Stomach (tissue), 4 donors: ENCODE results near the gene OR6Q1.

Experiments used
- CTCF ChIP-seq, 7 experiments: fragments of 450-650 bp in 4 of 7; fragments of 200-600 bp in 3 of 7; sonication (generic) in 3 of 7; IDR thresholded peaks; one replicate each; pipeline ENCODE4 v1.5.1; 2016 to 2019; ENCODE audit warnings: antibody characterized with exemption in 7 of 7, control low read depth in 2 of 7, mild to moderate bottlenecking in 1 of 7
- POLR2A ChIP-seq, 4 donors: fragments of 450-650 bp; IDR thresholded peaks; one replicate each; pipeline ENCODE4 v1.6.1; 2016; ENCODE audit warnings: antibody characterized with exemption in 4 of 4, control low read depth in 2 of 4, mild to moderate bottlenecking in 1 of 4, moderate library complexity in 1 of 4

GRCh38 chr11:58027341-58027740, 3.4 kb upstream of the OR6Q1 start:
- TF ChIP-seq POLR2A (IDR thresholded peaks at IDR 0.05) (no peak), CTCF (IDR thresholded peaks at IDR 0.05) (no peak)
